Measurements from ENCODE around the gene CXCL9. TPM values are rescaled to one million over a fixed set of nuclear protein-coding genes. Genes with fewer than 3 reads are reported as not detected.

The CXCL9 gene
- total RNA-seq, 1 donor from 2014 or later = not detected

DNA sequence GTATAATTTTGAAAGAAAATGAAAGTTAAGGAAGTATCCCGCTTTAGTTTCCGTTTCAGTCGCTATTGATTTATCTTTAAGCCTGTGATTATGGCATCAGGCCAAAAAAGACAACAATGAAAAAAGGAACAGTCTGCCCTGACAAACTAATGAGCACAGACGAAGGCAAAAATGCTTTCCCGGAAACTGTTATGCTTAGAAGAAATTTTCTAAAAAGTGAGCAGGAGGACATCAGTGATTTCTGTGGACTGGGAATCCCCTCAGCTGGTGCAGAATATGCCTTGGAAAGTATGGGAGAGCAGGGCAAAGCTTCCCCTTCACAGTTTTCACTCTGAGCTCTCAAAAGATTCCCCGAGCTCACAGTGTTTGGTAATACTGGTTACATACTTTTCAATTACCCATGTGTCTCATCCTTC lies 21.0 kb upstream of the CXCL9 start:
- Mint-ChIP-seq H3K4me1 (ENCODE audit: unreplicated experiment) (no peaks in the 10 kb centered on the region), H3K27ac (ENCODE audit: unreplicated experiment) (no peak overlapping the region), H3K4me3 (ENCODE audit: unreplicated experiment) (no peak overlapping the region), H3K27me3 (ENCODE audit: unreplicated experiment) (no peaks in the 10 kb centered on the region), H3K36me3 (ENCODE audit: low read depth, unreplicated experiment) (no peaks in the 10 kb centered on the region), H3K9me3 (ENCODE audit: unreplicated experiment) (no peaks in the 10 kb centered on the region)
- TF ChIP-seq, protein P1, sequence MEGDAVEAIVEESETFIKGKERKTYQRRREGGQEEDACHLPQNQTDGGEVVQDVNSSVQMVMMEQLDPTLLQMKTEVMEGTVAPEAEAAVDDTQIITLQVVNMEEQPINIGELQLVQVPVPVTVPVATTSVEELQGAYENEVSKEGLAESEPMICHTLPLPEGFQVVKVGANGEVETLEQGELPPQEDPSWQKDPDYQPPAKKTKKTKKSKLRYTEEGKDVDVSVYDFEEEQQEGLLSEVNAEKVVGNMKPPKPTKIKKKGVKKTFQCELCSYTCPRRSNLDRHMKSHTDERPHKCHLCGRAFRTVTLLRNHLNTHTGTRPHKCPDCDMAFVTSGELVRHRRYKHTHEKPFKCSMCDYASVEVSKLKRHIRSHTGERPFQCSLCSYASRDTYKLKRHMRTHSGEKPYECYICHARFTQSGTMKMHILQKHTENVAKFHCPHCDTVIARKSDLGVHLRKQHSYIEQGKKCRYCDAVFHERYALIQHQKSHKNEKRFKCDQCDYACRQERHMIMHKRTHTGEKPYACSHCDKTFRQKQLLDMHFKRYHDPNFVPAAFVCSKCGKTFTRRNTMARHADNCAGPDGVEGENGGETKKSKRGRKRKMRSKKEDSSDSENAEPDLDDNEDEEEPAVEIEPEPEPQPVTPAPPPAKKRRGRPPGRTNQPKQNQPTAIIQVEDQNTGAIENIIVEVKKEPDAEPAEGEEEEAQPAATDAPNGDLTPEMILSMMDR (IDR thresholded peaks at IDR 0.05; ENCODE audit: unreplicated experiment) = no peak
- DNase-seq (ENCODE audit: low spot score) = no peak

DNA sequence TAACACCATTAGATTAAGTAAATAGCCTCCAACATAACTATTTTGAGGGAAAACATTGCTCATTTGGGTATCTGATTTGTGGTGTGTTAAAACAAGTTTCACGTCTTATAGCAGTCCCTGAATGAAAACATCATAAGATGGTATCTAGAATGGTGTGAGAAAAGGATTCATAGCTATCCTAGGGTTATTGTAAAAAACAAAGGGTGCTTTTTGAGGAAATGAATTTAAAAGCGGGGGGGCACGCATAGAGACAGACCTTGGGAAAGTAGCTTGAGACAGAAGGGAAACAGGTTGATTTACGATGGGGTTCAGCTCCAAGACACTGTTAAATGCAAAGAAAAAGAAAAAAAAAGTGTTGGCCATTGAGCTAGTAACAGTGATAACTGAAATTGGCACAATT lies 16.8 kb upstream of the CXCL9 start:
- Mint-ChIP-seq H3K27me3 (ENCODE audit: unreplicated experiment) (peaks cover 2% of the 10 kb centered on the region), H3K9me3 (ENCODE audit: unreplicated experiment) (no peaks in the 10 kb centered on the region), H3K4me3 (ENCODE audit: unreplicated experiment) (no peak overlapping the region), H3K4me1 (ENCODE audit: unreplicated experiment) (no peaks in the 10 kb centered on the region), H3K27ac (ENCODE audit: unreplicated experiment) (no peak overlapping the region), H3K36me3 (ENCODE audit: low read depth, unreplicated experiment) (no peaks in the 10 kb centered on the region)
- no peak for DNase-seq (ENCODE audit: low spot score)
- TF ChIP-seq, protein P1 (IDR thresholded peaks at IDR 0.05; ENCODE audit: unreplicated experiment) = no peak

DNA sequence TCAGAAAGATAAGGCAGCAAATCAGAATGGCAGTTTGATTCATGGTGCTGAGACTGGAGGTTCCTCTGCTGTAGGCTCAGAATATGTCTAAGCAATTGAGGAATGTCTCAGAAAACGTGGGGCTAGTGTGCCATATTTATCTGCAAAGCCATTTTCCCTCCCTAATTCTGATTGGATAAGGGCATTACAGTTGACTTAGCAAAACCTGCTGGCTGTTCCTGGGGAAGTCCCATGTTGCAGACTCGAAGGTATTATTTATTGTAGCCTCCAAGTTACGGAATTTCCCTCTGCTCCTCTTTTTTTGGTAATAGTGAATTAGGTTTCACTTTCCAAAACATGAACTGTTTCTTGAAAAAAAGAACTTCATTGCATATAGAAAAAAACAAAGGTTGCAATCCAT lies 16.1 kb upstream of the CXCL9 start, which contains the start of gene CXCL10:
Gene CXCL10 (minus strand): TSS at position 109 of the 400 bp plus-strand sequence. CDS start 66 bp downstream, at position 43.
- H3K9me3 Mint-ChIP-seq (ENCODE audit: unreplicated experiment) = no peaks in the 10 kb centered on the region
- H3K27ac Mint-ChIP-seq (ENCODE audit: unreplicated experiment) = no peak within 1 kb of the TSS
- H3K36me3 Mint-ChIP-seq (ENCODE audit: low read depth, unreplicated experiment) = no peaks in the 10 kb centered on the region
- peaks cover 2% of the 10 kb centered on the region for H3K27me3 Mint-ChIP-seq (ENCODE audit: unreplicated experiment)
- no peak within 1 kb of the TSS for H3K4me3 Mint-ChIP-seq (ENCODE audit: unreplicated experiment)
- TF ChIP-seq, protein P1 (IDR thresholded peaks at IDR 0.05; ENCODE audit: unreplicated experiment) = no peak
- no peak for DNase-seq (ENCODE audit: low spot score)
- no peaks in the 10 kb centered on the region for H3K4me1 Mint-ChIP-seq (ENCODE audit: unreplicated experiment)

DNA sequence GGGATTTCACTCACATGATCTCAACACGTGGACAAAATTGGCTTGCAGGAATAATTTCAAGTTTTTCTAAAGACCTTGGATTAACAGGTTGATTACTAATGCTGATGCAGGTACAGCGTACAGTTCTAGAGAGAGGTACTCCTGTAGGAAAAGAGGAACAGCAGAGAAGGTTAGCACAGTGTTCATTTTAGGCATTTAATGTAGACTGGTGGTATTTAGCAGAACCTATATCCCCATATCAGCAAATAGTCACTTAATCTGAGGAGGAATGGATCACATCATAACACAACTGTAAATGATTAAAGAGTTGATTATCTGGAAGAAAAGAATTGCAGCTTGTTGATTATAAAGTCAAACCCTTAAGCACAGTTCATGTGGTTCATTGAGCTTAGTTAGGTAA lies 15.4 kb upstream of the CXCL9 start:
- H3K4me3 Mint-ChIP-seq (ENCODE audit: unreplicated experiment) = no peak overlapping the region

DNA sequence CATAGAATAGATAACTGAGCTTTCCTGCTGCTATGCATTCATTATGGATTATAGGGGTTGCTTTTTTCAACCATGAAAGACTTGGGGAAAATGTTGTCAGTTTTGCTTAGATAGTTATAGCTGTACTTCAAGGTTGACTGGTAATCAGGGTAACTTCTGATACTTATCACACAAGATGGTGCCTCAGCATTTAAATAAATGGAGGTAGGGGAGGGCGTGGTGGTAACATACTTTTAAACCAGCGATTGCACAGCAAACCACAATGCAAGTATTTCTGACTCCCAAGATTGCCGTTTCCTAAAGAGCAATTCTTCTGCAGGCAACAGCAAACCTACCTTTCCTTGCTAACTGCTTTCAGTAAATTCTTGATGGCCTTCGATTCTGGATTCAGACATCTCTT lies 14.7 kb upstream of the CXCL9 start:
- peaks cover 2% of the 10 kb centered on the region for H3K27me3 Mint-ChIP-seq (ENCODE audit: unreplicated experiment)
- H3K36me3 Mint-ChIP-seq (ENCODE audit: low read depth, unreplicated experiment) = no peaks in the 10 kb centered on the region
- TF ChIP-seq, protein P1 (IDR thresholded peaks at IDR 0.05; ENCODE audit: unreplicated experiment) = no peak
- DNase-seq (ENCODE audit: low spot score) = no peak
- no peaks in the 10 kb centered on the region for H3K9me3 Mint-ChIP-seq (ENCODE audit: unreplicated experiment)
- no peak overlapping the region for H3K4me3 Mint-ChIP-seq (ENCODE audit: unreplicated experiment)
- H3K27ac Mint-ChIP-seq (ENCODE audit: unreplicated experiment) = no peak overlapping the region
- no peaks in the 10 kb centered on the region for H3K4me1 Mint-ChIP-seq (ENCODE audit: unreplicated experiment)

More for the DNA sequence above, 15.4 kb upstream of the CXCL9 start:
- Mint-ChIP-seq H3K36me3 (ENCODE audit: low read depth, unreplicated experiment) (no peaks in the 10 kb centered on the region), H3K4me1 (ENCODE audit: unreplicated experiment) (no peaks in the 10 kb centered on the region), H3K27ac (ENCODE audit: unreplicated experiment) (no peak overlapping the region), H3K9me3 (ENCODE audit: unreplicated experiment) (no peaks in the 10 kb centered on the region), H3K27me3 (ENCODE audit: unreplicated experiment) (peaks cover 2% of the 10 kb centered on the region)
- TF ChIP-seq, protein P1 (IDR thresholded peaks at IDR 0.05; ENCODE audit: unreplicated experiment) = no peak
- no peak for DNase-seq (ENCODE audit: low spot score)

All from endothelial cell (in vitro differentiated cells).